ENCODE data around the gene CH25H.
A peak's percentile ranks its signal among the peaks of the same experiment; 100 is the strongest.

CH25H gene

GRCh38 chr10:89233033-89233432 is 25.9 kb upstream of the CH25H start:
- DNase-seq (ENCODE audit: low read depth, low spot score): no peak

- DNase-seq (ENCODE audit: low read depth, low spot score): no peak
Measured at GRCh38 chr10:89228962-89229361, 21.8 kb upstream of the CH25H start.

DNA sequence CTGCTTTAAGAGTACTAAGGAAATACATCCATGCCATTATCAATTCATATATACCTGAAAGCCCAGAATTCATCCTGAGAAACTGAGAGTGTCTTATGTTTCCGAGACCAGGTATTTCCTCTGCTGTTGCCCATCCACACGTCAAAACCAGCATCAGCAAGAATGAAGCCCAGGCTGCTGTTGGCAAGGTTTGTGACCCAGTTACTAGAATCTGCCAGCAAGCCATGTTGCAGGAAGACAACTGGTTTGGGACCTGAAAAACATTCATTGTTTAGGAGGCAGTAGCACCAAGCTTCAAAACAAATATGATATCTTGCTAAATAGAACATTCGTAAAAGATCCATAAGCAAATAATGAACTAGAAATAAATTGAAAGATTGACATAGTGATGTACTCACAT is 21.0 kb upstream of the CH25H start:
- DNase-seq (ENCODE audit: low read depth, low spot score): no peak

DNA sequence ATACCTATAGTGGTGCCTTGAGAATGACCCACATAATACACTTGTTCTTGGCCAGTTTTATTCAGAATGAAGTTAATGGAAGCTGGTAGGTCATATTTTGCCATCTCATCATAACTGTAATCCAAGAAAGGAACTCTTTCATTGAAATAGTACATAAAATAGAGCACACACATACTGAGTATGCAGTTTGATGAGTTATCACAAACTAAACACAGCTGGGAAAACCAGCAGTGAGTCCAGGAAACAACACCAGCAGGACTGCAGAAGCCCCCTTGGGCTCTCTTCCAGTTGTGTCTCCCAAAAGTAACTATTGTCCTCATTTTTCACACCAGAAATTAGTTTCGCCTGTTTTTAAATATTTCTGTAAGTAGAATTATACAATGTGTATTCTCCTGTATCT is 19.8 kb upstream of the CH25H start:
- DNase-seq (ENCODE audit: low read depth, low spot score): no peak

DNA sequence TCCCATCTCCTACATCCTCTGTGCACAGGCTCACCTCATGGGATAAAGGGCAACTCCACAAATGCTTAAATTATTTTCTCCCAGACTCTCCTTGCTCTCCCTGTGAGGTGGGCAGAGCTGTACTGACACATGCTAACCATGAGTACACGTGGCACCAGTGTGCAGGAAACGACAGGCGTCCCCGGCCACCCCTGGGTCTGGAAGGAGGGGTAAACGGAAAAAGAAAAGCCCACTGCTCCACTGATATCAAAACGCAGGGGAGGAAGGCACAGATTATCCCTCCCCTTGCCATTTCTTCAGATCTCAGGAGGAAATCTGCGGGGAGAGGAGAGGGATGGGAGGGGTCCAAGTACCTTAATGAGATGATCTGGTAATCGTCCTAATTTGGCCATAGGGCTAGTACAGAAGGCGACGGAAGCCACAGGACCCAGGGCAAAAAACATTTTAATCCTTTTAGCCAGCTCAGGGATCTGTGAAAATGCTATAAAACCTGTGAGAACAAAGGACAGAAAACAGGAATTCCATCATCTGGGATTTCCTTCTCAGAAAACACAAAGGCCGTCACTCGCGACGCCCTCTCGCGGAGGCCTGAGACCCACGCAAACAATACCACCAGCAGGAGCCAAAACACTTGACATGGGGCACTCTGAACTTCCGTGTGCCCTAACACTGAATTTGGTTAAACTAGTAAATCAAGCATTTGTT is 17.8 kb upstream of the CH25H start:
- no peak for DNase-seq (ENCODE audit: low read depth, low spot score)

GRCh38 chr10:89221919-89222318 is 14.8 kb upstream of the CH25H start:
- DNase-seq (ENCODE audit: low read depth, low spot score): no peak

DNA sequence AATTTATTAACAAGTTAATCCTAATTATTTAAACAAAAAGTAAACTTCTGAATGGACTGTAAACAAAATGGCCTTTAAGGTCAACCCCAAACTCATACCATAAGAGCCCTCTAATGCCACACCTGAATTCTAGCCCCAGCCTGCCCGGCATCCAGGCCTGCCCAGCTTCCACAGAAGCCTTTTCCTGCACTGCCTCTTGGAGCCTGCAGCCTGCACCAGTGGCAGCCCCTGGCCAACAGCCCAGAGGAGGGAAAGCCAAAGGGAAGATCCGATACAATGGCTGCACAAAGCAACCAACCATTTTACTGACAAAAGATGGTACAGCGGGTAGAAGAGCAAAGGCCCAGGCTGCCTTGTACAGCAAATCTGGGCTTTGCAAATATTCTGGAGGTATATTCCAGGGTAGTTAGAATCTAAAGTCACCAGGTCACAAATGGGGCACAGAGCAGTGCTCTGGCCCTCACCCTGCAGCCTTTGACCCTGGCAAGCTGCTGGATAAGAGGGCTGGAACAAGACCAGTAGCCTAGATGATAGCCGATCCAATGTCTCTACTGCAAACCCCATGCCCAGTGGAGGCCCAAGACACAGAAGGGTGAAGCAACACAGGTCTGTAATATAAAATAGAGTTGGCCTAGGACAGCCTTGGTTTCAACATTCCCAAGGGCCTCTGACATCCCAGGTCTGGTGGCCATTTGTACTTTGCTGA is 12.5 kb upstream of the CH25H start:
- DNase-seq (ENCODE audit: low read depth, low spot score): no peak

DNA sequence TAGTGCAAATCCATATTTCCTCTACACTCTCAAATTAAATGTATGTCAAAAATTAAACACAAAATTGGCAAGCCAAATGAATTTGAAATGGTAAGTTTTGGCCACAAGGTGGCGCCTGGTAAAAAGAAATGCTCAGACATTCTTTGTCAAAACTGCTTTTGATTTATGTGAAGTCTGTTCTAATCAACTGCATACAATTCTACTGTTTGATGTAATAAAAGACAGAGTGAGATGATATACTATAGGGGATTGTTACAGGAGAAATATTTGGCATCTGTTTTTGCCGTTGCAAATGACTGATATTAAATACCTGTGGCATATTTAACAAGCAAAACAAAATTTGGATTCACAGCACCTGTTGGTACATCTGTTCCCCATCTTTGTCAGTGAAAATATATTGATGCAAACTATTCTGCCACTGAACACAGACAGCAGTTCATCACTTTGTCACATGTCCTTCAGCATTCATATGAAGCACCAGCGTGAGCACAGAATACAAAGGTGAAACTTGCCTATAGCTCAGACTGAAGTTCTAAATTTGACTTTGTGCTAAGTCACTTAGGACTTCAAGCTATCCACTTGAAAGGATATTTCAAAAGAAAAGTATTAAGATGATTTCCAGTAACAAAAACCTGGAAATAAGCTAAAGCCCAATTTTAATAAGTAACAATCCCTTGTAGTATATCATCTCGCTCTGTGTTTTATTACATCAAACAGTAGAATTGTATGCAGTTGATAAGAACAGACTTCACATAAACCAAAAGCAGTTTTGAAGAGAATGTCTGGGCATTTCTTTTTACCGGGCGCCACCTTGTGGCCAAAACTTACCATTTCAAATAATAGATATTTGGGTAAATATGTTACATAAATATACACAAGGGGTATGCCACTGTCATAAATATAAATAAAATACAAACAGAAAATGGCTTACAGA is 10.2 kb upstream of the CH25H start:
- DNase-seq (ENCODE audit: low read depth, low spot score): peak; percentile 55

GRCh38 chr10:89216056-89216455 is 8.9 kb upstream of the CH25H start:
- no peak for DNase-seq (ENCODE audit: low read depth, low spot score)

- no peak for DNase-seq (ENCODE audit: low read depth, low spot score)
Measured at GRCh38 chr10:89215511-89215910, 8.4 kb upstream of the CH25H start.

- no peak for DNase-seq (ENCODE audit: low read depth, low spot score)
Measured at GRCh38 chr10:89214566-89215165, 7.5 kb upstream of the CH25H start.

DNA sequence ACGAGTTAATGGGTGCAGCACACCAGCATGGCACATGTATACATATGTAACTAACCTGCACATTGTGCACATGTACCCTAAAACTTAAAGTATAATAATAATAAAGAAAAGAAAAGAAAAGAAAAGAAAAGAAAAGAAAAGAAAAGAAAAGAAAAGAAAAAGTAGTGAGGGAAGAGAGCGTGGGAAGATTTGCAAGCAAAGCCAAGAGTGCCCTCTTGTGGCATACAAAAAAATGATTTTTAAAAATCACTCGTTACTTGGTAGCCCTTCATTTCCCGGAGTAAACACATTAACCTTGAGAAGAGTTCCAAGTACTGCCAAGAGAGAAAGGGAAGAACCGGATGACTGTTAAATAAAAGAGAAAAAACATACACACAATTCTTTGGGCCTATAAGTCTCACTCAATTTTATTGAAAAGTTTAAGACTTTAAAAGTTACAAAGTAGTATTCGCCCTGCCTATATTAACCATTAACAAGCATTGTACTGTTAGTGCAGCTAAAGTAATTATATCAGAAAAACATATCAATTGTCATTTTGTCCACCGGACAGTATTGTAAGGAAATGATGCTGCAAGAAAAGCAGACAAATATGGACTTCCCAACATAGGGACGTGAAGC is 6.2 kb upstream of the CH25H start:
- no peak for DNase-seq (ENCODE audit: low read depth, low spot score)

- DNase-seq (ENCODE audit: low read depth, low spot score): no peak
Measured at GRCh38 chr10:89210794-89211425, 3.8 kb upstream of the CH25H start.

GRCh38 chr10:89209718-89210117 is 2.6 kb upstream of the CH25H start:
- DNase-seq (ENCODE audit: low read depth, low spot score): no peak

GRCh38 chr10:89207801-89208551 is 859 bp upstream of the CH25H start:
- no peak for DNase-seq (ENCODE audit: low read depth, low spot score)

DNA sequence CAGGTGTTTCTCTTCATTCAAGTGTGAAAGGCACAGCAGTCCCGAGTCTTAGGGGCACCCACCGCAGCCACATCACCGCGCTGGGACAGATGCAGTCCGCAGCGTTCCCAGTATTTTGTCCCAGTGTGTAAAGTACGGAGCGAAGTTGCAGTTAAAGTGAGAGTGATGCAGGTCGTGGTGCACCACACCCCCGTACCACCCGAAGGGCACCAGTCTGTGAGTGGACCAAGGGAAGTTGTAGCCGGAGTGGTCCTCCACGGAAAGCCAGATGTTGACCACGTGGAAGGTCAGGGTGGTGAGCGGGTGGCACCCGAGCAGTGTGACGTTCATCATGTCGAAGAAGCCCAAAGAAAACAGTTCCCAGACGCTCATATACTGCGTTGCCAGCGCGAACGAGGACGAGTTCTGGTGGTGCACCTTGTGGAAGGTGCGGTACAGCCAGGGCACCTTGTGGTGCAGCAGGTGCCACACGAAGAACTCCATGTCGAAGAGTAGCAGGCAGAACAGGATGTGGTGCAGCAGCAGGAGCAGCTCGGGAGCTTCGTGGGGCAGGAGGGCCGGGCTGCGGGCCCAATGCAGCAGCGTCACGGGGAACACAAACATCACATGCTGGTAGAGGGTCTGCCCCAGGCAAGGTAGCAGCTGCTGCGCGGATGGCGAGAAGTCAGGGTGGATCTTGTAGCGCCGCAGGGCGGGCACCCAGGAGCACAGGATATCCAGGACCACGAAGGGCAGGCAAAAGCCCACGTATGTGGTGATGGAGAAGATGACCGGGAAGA is 526 bp downstream of the CH25H start:
- DNase-seq (ENCODE audit: low read depth, low spot score): no peak

DNA sequence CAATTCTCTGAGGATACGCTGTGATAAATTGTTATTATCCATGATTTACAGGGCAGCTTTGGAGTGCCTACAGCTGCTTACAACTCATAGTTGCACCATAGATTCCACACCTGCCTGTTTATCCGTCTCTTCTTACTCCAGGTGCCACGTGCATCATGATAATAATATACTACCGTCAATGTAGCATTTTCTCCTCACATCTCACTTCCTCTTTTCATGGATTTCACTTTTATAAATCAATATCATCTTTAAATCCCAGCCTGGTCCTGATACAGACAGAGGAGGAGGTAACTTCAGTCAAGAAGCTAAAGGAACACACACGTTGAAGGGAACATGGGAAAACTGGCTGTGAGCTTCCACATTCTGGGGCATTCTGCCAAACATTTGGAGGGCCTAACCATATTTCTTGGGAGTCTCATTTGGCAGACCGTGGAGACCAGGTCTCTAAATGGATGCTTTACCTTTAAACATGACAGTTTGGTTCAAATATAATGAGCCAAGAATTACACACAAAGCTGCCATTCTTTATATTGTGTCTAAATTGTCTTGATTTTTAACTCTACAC is 2.4 kb downstream of the CH25H start:
- DNase-seq (ENCODE audit: low read depth, low spot score): no peak

DNA sequence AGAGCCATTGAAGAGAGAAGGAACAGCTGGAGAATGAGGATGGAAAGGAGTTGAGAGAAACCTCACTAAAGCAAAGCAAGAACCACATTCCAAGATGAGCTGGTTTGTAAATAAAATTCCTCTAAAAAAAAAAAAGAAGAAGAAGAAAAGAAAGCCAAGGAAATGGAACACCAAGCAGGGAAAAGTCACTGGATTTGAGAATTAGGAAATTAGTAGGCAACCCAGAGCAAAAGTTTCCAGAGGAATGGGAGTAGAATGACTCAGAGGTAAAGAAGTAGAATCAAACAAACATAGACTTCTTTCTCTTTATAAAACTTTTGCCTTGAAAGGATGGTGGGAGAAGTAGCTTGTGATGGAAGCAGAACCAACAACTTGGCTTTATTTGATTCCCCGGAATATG is 3.9 kb downstream of the CH25H start:
- no peak for DNase-seq (ENCODE audit: low read depth, low spot score)

GRCh38 chr10:89202033-89202425 is 5.1 kb downstream of the CH25H start:
- DNase-seq (ENCODE audit: low read depth, low spot score): no peak
